Measurements from ENCODE around the gene BMP6. TPM values are rescaled to one million over a fixed set of nuclear protein-coding genes. Genes with fewer than 3 reads are reported as not detected.

The BMP6 gene
- total and polyA plus RNA-seq, 7 donors: 0.64 to 5.3 (median 2.2) TPM; not detected in 2

DNA sequence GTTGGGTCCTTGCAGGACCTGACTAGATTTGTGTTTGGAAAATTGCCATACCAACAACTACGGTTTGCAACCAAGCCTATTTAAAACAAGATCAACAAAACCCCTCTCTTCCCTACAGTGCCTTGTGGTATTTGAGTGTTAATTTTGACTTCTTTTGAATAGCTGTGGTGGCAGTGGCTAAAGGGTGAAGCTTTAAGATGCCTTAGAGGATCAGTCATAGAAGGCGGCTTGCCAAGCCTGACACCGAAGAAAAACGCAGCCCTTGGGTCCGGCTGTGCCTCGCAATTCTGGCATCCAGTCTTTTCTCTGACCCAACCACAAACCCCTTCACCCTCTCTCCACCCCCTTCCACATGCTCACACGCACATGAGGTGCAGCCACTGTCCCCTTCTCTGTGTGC, 32.6 kb downstream of the BMP6 start:
- DNase-seq: no peak
- intact Hi-C loops (cut with DNase I): no loop called here
- 75 to 82% methylated on average over 7 of the region's 7 CpGs for WGBS, 2 donors
- peaks cover 0 to 4% (median 0%) of the 10 kb centered on the region in 4 donors for H3K9me3 ChIP-seq
- H3K27me3 ChIP-seq: no peaks in the 10 kb centered on the region
- no peaks in the 10 kb centered on the region for H3K36me3 ChIP-seq
- peaks cover 0 to 7% (median 0%) of the 10 kb centered on the region in 4 donors for H3K4me1 ChIP-seq
- no peak overlapping the region for H3K4me3 ChIP-seq
- no peak for TF ChIP-seq POLR2AphosphoS5 (IDR thresholded peaks at IDR 0.05)
- no peak for TF ChIP-seq CTCF (IDR thresholded peaks at IDR 0.05)
- TF ChIP-seq EP300 (IDR thresholded peaks at IDR 0.05): no peak
- no peak for TF ChIP-seq POLR2A (IDR thresholded peaks at IDR 0.05)
- H3K27ac ChIP-seq: no peak overlapping the region

GRCh38 chr6:7759320-7759719, 33.4 kb downstream of the BMP6 start:
- intact Hi-C loops (cut with DNase I): no loop called here
- TF ChIP-seq CTCF (IDR thresholded peaks at IDR 0.05) (no peak), POLR2A (IDR thresholded peaks at IDR 0.05) (no peak), POLR2AphosphoS5 (IDR thresholded peaks at IDR 0.05) (no peak), EP300 (IDR thresholded peaks at IDR 0.05) (no peak)
- Histone ChIP-seq H3K4me3 (no peak overlapping the region), H3K27ac (no peak overlapping the region), H3K9me3 (peaks cover 0 to 4% (median 0%) of the 10 kb centered on the region in 4 donors), H3K36me3 (no peaks in the 10 kb centered on the region), H3K4me1 (peaks cover 0 to 7% (median 0%) of the 10 kb centered on the region in 4 donors), H3K27me3 (no peaks in the 10 kb centered on the region)
- 62 to 79% methylated on average over 3 of the region's 3 CpGs for WGBS, 2 donors
- DNase-seq: no peak

- Histone ChIP-seq H3K27me3 (no peaks in the 10 kb centered on the region), H3K4me3 (no peak overlapping the region), H3K9me3 (peaks cover 0 to 4% (median 0%) of the 10 kb centered on the region in 4 donors), H3K36me3 (no peaks in the 10 kb centered on the region), H3K27ac (no peak overlapping the region), H3K4me1 (peaks cover 0 to 7% (median 0%) of the 10 kb centered on the region in 4 donors)
- no peak for DNase-seq
- TF ChIP-seq CTCF (IDR thresholded peaks at IDR 0.05): no peak
- no peak for TF ChIP-seq EP300 (IDR thresholded peaks at IDR 0.05)
- TF ChIP-seq POLR2AphosphoS5 (IDR thresholded peaks at IDR 0.05): no peak
- no peak for TF ChIP-seq POLR2A (IDR thresholded peaks at IDR 0.05)
- intact Hi-C loops (cut with DNase I): no loop called here
- WGBS, 2 donors: 96% methylated on average over 3 of the region's 3 CpGs
Observed at GRCh38 chr6:7761051-7761450, 35.2 kb downstream of the BMP6 start.

DNA sequence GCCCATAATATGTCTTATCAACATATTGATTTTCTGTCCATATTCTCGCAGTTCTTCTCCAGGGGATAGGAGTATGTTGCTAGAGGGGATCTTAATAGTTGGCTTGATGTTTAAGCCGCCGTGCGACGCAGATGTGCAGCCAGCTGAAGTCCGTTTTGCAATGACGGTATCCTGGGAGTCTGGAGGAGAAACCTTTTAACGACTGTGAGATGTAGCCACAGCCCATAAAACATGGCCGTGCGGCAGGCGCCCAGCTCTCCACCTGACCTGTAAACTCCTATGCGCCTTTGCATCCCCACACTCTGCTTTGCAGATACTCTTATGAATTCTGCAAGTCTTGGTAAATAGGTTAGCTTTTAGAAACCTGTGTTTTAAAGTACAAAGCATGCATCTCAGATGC, 36.9 kb downstream of the BMP6 start:
- H3K9me3 ChIP-seq: no peaks in the 10 kb centered on the region
- intact Hi-C loops (cut with DNase I): no loop called here
- no peak for DNase-seq
- H3K4me3 ChIP-seq: no peak overlapping the region
- peaks cover 0 to 7% (median 0%) of the 10 kb centered on the region in 4 donors for H3K4me1 ChIP-seq
- TF ChIP-seq CTCF (IDR thresholded peaks at IDR 0.05): no peak
- TF ChIP-seq POLR2AphosphoS5 (IDR thresholded peaks at IDR 0.05): no peak
- no peak for TF ChIP-seq POLR2A (IDR thresholded peaks at IDR 0.05)
- TF ChIP-seq EP300 (IDR thresholded peaks at IDR 0.05): no peak
- no peak overlapping the region for H3K27ac ChIP-seq
- H3K27me3 ChIP-seq: no peaks in the 10 kb centered on the region
- H3K36me3 ChIP-seq: no peaks in the 10 kb centered on the region
- WGBS, 2 donors: 65 to 75% methylated on average over 12 of the region's 12 CpGs

- Histone ChIP-seq H3K4me3 (no peak overlapping the region), H3K9me3 (no peaks in the 10 kb centered on the region), H3K27ac (no peak overlapping the region), H3K27me3 (no peaks in the 10 kb centered on the region), H3K4me1 (no peaks in the 10 kb centered on the region), H3K36me3 (no peaks in the 10 kb centered on the region)
- TF ChIP-seq CTCF (IDR thresholded peaks at IDR 0.05) (no peak), POLR2AphosphoS5 (IDR thresholded peaks at IDR 0.05) (no peak), POLR2A (IDR thresholded peaks at IDR 0.05) (no peak), EP300 (IDR thresholded peaks at IDR 0.05) (no peak)
- no peak for DNase-seq
- intact Hi-C loops (cut with DNase I): no loop called here
- WGBS, 2 donors: 63 to 68% methylated on average over 9 of the region's 9 CpGs
Observed at GRCh38 chr6:7763881-7764280, 38.0 kb downstream of the BMP6 start.

All from sigmoid colon (tissue), 7 donors.